GM12801 (cell line): ENCODE results near the gene SUPV3L1.

ENCODE experiments used
- TF ChIP-seq, protein P1 (sequence below): IDR thresholded peaks from one replicate; pipeline ENCODE4 v1.5.1; 2011; ENCODE audit warnings: control low read depth; ENCODE audit not compliant: insufficient read length; ENCODE audit errors: extremely low read depth

The SUPV3L1 gene

DNA sequence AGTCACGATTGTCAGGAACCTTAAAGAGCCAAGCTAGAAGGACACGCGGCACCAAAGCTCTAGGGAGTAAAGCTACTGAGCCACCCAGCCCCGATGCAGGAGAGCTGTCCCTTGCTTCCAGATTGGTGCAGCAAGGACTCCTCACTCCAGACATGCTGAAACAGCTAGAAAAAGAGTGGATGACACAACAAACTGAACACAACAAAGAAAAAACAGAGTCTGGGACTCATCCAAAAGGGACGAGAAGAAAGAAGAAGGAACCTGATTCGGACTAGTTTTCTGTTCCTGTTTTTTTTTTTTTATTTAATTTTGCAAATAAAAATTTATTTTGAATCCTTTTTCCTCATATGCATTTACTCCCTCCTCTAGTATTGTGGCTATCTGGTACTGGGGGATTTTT lies 28.7 kb downstream of the SUPV3L1 start:
- TF ChIP-seq, protein P1, sequence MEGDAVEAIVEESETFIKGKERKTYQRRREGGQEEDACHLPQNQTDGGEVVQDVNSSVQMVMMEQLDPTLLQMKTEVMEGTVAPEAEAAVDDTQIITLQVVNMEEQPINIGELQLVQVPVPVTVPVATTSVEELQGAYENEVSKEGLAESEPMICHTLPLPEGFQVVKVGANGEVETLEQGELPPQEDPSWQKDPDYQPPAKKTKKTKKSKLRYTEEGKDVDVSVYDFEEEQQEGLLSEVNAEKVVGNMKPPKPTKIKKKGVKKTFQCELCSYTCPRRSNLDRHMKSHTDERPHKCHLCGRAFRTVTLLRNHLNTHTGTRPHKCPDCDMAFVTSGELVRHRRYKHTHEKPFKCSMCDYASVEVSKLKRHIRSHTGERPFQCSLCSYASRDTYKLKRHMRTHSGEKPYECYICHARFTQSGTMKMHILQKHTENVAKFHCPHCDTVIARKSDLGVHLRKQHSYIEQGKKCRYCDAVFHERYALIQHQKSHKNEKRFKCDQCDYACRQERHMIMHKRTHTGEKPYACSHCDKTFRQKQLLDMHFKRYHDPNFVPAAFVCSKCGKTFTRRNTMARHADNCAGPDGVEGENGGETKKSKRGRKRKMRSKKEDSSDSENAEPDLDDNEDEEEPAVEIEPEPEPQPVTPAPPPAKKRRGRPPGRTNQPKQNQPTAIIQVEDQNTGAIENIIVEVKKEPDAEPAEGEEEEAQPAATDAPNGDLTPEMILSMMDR, result no peak

DNA sequence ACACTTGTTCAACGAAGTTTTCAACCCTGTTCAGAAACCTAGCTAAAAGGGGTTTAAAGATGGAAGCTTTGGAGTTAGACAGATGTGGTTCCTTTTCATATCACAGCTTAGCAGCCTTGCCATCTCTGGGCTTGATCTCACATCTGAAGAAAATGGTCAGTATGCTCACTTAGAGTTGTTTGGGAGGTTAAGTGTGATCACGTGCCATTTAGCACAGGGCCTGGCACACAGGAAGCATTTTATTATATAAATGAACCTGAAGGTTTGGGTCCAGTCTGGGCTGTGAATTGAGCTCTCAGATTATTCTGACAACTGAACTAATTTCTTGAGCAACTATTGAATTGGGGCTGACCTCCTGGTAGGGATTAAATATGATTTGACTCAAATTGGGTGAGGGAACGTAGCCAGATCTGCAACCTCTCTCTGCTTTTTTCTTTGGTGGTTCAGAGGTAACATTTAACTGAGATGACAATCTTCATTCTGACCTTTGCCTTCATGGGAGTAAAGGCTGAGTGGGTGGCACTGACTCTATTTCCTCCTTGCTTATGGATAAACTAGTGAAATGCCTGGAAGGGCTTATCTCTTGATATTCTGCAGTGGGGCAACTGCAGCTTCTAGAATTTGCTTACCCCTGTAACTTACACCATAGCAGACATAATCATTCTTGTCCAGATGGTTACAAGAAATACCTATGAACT lies 29.9 kb downstream of the SUPV3L1 start:
- TF ChIP-seq, protein P1, result no peak

DNA sequence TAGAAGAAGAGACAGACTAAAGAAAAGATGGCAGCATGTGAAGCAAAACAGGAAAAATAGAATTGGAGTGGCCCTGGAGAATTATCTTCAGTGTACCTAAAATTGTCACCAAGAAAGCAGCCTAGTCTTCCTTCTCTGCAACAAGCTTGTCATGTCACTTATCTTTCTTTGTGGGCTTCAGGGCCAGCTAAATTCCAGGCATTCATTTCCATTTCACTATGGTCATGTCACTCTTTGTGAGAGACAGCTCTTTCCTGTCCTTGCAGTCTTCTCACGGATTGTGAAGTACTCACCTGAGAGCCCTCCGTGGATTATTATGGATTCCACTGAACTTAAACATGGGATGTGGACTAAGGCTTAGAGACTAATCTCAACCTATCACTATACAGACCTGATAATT lies 31.1 kb downstream of the SUPV3L1 start:
- TF ChIP-seq, protein P1, result no peak

DNA sequence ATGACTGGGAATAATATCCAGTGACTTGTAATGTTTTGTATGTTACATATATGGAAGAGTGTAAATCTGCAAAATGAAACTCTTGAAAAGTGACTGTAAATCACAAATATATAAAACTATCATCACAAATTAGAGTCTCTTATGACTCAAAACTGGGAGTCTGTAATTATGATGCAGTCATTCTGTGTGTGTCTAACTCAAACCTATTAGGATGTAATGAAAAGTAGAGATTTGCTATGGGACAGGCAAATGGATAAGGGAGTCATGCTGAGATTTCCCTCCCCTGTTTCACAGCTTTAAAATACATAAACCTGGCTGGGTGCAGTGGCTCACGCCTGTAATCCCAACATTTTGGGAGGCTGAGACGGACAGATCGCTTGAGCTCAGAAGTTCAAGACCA lies 31.5 kb downstream of the SUPV3L1 start:
- TF ChIP-seq, protein P1, result no peak

DNA sequence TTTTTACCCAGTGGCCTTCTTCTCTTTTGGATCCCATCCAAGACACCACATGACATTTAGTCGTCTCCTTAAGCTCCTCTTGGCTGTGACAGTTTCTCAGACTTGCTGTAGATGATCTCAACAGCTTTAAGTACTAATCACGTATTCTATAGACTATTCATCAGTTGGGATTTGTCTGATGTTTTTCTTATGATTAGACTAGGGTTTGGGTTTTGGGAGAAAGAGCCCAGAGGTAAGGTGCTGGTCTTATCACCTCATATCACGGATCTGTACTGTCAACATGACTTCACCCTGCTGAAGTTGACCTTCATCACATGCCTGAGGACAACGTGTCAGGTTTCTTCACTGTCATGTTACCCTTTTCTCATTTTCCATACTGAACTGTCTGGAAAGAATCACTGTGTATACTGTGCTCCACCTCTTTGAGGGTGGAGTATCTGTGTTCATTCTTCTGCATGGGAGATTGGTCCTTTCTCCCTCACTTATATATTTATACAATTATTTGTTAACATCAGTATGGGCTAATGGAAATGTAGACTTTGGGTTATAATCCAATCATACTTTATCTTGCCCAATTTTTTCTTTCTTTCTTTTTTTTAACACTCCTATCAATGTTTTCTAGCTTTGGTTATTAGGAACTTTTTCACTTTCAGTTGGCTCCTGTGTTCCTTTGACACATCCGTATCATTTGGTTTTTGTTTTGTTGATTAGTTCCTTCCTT lies 33.7 kb downstream of the SUPV3L1 start:
- TF ChIP-seq, protein P1, result no peak

DNA sequence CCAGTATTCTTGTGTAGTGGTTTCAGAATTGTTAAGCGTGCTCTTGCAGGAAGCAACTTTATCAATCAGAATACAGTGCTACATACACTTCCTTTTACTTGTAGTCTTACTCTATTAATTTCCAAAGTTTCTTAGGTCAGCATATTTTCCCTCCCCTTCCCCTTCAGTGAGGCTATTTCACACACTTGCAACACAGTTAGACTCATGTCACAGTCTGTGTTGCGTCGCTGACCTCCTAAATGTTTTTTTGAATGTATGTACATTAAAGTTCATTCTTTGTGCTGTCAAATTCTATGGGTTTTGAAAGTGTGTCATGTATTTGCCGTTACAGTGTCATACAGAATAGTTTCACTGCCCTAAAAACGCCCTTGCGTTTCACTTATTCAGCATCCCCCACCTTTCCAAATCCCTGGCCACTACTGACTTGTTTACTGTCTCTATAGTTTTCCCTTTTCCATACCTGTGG lies 34.7 kb downstream of the SUPV3L1 start:
- TF ChIP-seq, protein P1, result no peak

DNA sequence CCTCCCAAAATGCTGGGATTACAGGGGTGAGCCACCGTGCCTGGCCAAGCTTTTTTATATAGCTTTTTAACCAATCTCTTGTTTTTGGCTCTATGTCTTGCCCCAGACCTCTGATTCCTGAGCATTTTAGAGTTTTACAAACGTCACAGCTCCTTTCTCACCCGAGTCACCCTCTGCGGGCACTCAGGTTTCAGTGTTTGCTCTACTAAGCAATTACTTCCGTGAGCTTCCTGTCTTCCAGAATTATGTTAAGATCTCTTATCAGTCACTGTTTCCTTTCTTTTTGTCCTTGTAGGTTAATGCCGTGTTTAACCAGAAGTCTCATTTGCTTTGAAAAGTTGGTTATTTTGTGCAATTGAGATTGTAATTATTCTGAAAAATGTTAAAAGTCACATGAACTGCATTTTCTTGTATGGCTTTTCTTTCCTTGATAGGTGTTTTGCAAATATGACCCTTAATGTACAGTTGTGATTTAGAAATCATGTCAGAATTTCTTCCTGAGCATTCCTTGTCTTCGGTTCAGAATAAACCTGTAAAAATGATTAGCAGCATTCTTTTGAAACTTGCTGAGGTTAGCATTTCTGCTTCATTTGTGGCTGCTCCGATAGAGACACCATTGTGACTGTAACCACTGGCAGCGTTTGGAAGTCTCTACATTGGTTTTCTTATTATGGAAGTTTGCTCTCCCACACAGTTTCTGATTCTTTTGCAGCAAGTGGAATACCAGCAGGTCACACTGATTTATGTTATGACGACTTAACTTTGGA lies 35.6 kb downstream of the SUPV3L1 start:
- TF ChIP-seq, protein P1, result no peak
